Endothelial cell of umbilical vein (primary cell): ENCODE data around the gene ACTR1A. TPM values are rescaled to one million over a fixed set of nuclear protein-coding genes. Genes with fewer than 3 reads are reported as not detected.

Source experiments
- BruUV-seq: library from RNA; stranded (reverse); fragments of 400-500 nt; replicated peaks from 2 replicates; lab custom pipeline; 2021; lab: Mats Ljungman, UMichigan
- CTCF ChIA-PET: fragments of 300-600, 350-600 bp; sonication (Branson Sonifier 250); formaldehyde crosslinking; loops from one replicate; lab custom pipeline; 2021; ENCODE audit warnings: antibody characterized with exemption, inconsistent platforms; lab: Charles Lee
- POLR2A ChIA-PET: fragments of 300-600, 350-600 bp; sonication (Branson Sonifier 250); formaldehyde crosslinking; loops from one replicate; lab custom pipeline; 2021; ENCODE audit warnings: antibody characterized with exemption, inconsistent platforms; lab: Charles Lee
- DNase-seq: peaks from one replicate; pipeline ENCODE4 v3.0.0-alpha.2; 2011; ENCODE audit warnings: low read depth, low spot score
- FAIRE-seq: peaks from 2 replicates; lab custom pipeline; 2011; peaks lifted over from hg19 to GRCh38; lab: Jason Lieb, UNC
- H2AFZ ChIP-seq: 2 replicates; pipeline ENCODE4 v1.6.0; 2012; ENCODE audit warnings: low read depth, low read length, control low read depth, inconsistent platforms
- H3K27ac ChIP-seq: 2 replicates; pipeline ENCODE4 v1.5.1; 2011; ENCODE audit warnings: low read depth, mild to moderate bottlenecking, control low read depth, low read length, moderate library complexity; ENCODE audit not compliant: insufficient read depth
- H3K27me3 ChIP-seq, 2 experiments: 2 replicates each; pipeline versions ENCODE4 v1.6.0 to v1.6.1; 2011; ENCODE audit warnings: low read length in 2 of 2, mixed read lengths in 1 of 2; ENCODE audit not compliant: control insufficient read depth in 2 of 2, insufficient read depth in 2 of 2
- H3K36me3 ChIP-seq, 2 experiments: 2 replicates in 1 of 2; 3 replicates in 1 of 2; pipeline ENCODE4 v1.5.1; 2011; ENCODE audit warnings: low read length in 2 of 2, mild to moderate bottlenecking in 1 of 2, moderate library complexity in 1 of 2; ENCODE audit not compliant: control insufficient read depth in 2 of 2, insufficient read depth in 2 of 2; ENCODE audit errors: extremely low read depth in 1 of 2
- H3K4me1 ChIP-seq: 3 replicates; pipeline ENCODE4 v1.5.1; 2011; ENCODE audit warnings: mild to moderate bottlenecking, low read length; ENCODE audit not compliant: control insufficient read depth, insufficient read depth; ENCODE audit errors: extremely low read depth
- H3K4me2 ChIP-seq: 2 replicates; pipeline ENCODE4 v1.6.1; 2011; ENCODE audit warnings: low read length, control low read depth, mixed read lengths; ENCODE audit not compliant: insufficient read depth
- H3K4me3 ChIP-seq, 3 experiments: fragments of 200-600 bp in 1 of 3; sonication (generic), shearing (Covaris generic) in 1 of 3; replicated peaks in 1 of 3; 2 replicates each; pipeline ENCODE4 v1.5.1; 2011 to 2016; ENCODE audit warnings: control low read depth in 3 of 3, low read length in 3 of 3, mild to moderate bottlenecking in 2 of 3, inconsistent platforms in 1 of 3, low read depth in 1 of 3, moderate library complexity in 1 of 3; ENCODE audit not compliant: insufficient read depth in 1 of 3
- H3K79me2 ChIP-seq: 2 replicates; pipeline ENCODE4 v1.6.0; 2012; ENCODE audit warnings: low read length, inconsistent platforms; ENCODE audit not compliant: control insufficient read depth, insufficient read depth
- H3K9ac ChIP-seq: replicated peaks from 2 replicates; pipeline ENCODE3; 2011; ENCODE audit warnings: low read length, control low read depth; ENCODE audit not compliant: insufficient read depth; ENCODE audit errors: extremely low read depth
- H3K9me1 ChIP-seq: replicated peaks from 3 replicates; pipeline ENCODE4 v1.6.0; 2011; ENCODE audit warnings: mild to moderate bottlenecking, low read length; ENCODE audit not compliant: control insufficient read depth, insufficient read depth; ENCODE audit errors: extremely low read depth
- H3K9me3 ChIP-seq: replicated peaks from 2 replicates; pipeline ENCODE4 v1.5.1; 2012; ENCODE audit warnings: low read length, inconsistent platforms; ENCODE audit not compliant: control insufficient read depth, insufficient read depth
- H4K20me1 ChIP-seq: replicated peaks from 2 replicates; pipeline ENCODE3; 2011; ENCODE audit warnings: mild to moderate bottlenecking, low read length; ENCODE audit not compliant: control insufficient read depth, insufficient read depth; ENCODE audit errors: extremely low read depth
- EZH2 ChIP-seq: IDR thresholded peaks from 2 replicates; pipeline ENCODE4 v1.6.1; 2012; ENCODE audit warnings: borderline replicate concordance, low read depth, mild to moderate bottlenecking, moderate library complexity, low read length, inconsistent platforms; ENCODE audit not compliant: severe bottlenecking
- FOS ChIP-seq: IDR thresholded peaks from 2 replicates; pipeline ENCODE4 v1.6.1; 2011; ENCODE audit warnings: mild to moderate bottlenecking, low read length, moderate library complexity, borderline replicate concordance; ENCODE audit not compliant: insufficient read depth
- GATA2 ChIP-seq: IDR thresholded peaks from 2 replicates; pipeline ENCODE4 v1.7.0; 2011; ENCODE audit warnings: low read depth, mild to moderate bottlenecking, moderate library complexity, mixed read lengths, low read length; ENCODE audit not compliant: insufficient read length, insufficient read depth
- JUN ChIP-seq: IDR thresholded peaks from 2 replicates; pipeline ENCODE4 v1.6.1; 2011; ENCODE audit warnings: borderline replicate concordance, low read depth; ENCODE audit not compliant: insufficient read length, insufficient read depth
- MYC ChIP-seq: IDR thresholded peaks from one replicate; pipeline ENCODE4 v1.6.1; 2011; ENCODE audit warnings: mild to moderate bottlenecking, low read depth, low read length
- POLR2A ChIP-seq: IDR thresholded peaks from 2 replicates; pipeline ENCODE4 v1.6.1; 2012; ENCODE audit warnings: low read depth, mild to moderate bottlenecking, control low read depth, low read length
- POLR2AphosphoS5 ChIP-seq: IDR thresholded peaks from 2 replicates; pipeline ENCODE4 v1.6.1; 2012; ENCODE audit warnings: low read depth, mild to moderate bottlenecking, control low read depth, low read length, moderate library complexity; ENCODE audit not compliant: insufficient read depth
- dilution Hi-C: fragments of 300-500 bp; cut with MboI; formaldehyde crosslinking; loops from one replicate; pipeline ENCODE4 v1.15.0; 2019; ENCODE audit warnings: low sequenced_read_pairs; ENCODE audit not compliant: extremely low pct_ligation_motif_present
- intact Hi-C: fragments of 100-400 bp; cut with micrococcal nuclease; formaldehyde crosslinking; loops from one replicate; pipeline ENCODE4 v1.10.0; 2022
- polyA plus RNA-seq, 4 experiments: library from polyadenylated mRNA; depleted of rRNA in 3 of 4; stranded (reverse) in 3 of 4; unstranded in 1 of 4; fragments of >200 nt; gene quantifications; 2 replicates each; pipeline versions ENCODE4 v1.2.1 to v1.2.3, GENCODE V29; 2011 to 2012; ENCODE audit warnings: missing spikeins in 1 of 4
- total RNA-seq: library from RNA; stranded (reverse); gene quantifications from 2 replicates; pipeline ENCODE4 v1.2.3, GENCODE V29; 2021
- TF ChIP-seq, protein P1 (sequence below), 2 donors: IDR thresholded peaks; 1 replicate in 1 of 2; 2 replicates in 1 of 2; pipeline ENCODE4 v1.5.1; 2011; ENCODE audit warnings: low read length in 2 of 2, mild to moderate bottlenecking in 2 of 2, moderate library complexity in 2 of 2, control low read depth in 1 of 2, inconsistent platforms in 1 of 2, low read depth in 1 of 2; ENCODE audit not compliant: insufficient read depth in 1 of 2; ENCODE audit errors: extremely low read depth in 1 of 2
- TF ChIP-seq, protein P2 (sequence below): IDR thresholded peaks from 2 replicates; pipeline ENCODE4 v1.6.1; 2011; ENCODE audit not compliant: insufficient read depth, insufficient read length

Gene ACTR1A
- total and polyA plus RNA-seq, 2 donors (not counting 3 experiments of a cell fraction or from before 2014, with no cell fraction given), result 155 to 164 TPM

GRCh38 chr10:102493771-102494170 is 8.7 kb downstream of the ACTR1A start:
- ChIA-PET CTCF (interaction anchor here (1.2 kb wide), 1 partner anchor 90 kb away, joined by 5 read pairs; no protein-coding TSS in a partner anchor), POLR2A (no interaction called here)
- intact Hi-C loops (no loop called here), dilution Hi-C loops (no loop called here)
- H3K36me3 ChIP-seq, result peaks cover 7 to 9% of the 10 kb centered on the region in 2 experiments
- DNase-seq, result no peak
- H3K9ac ChIP-seq, result no peak overlapping the region
- no peaks in the 10 kb centered on the region for H3K4me1 ChIP-seq
- no peak overlapping the region for H3K4me2 ChIP-seq
- no peak for FAIRE-seq
- no peak overlapping the region for H3K4me3 ChIP-seq
- H3K79me2 ChIP-seq, result peaks cover 77% of the 10 kb centered on the region
- no peaks in the 10 kb centered on the region for H3K9me1 ChIP-seq
- no peak overlapping the region for H2AFZ ChIP-seq
- BruUV-seq, result no TSS peak
- H4K20me1 ChIP-seq, result peaks cover 11% of the 10 kb centered on the region
- TF ChIP-seq, protein P1, sequence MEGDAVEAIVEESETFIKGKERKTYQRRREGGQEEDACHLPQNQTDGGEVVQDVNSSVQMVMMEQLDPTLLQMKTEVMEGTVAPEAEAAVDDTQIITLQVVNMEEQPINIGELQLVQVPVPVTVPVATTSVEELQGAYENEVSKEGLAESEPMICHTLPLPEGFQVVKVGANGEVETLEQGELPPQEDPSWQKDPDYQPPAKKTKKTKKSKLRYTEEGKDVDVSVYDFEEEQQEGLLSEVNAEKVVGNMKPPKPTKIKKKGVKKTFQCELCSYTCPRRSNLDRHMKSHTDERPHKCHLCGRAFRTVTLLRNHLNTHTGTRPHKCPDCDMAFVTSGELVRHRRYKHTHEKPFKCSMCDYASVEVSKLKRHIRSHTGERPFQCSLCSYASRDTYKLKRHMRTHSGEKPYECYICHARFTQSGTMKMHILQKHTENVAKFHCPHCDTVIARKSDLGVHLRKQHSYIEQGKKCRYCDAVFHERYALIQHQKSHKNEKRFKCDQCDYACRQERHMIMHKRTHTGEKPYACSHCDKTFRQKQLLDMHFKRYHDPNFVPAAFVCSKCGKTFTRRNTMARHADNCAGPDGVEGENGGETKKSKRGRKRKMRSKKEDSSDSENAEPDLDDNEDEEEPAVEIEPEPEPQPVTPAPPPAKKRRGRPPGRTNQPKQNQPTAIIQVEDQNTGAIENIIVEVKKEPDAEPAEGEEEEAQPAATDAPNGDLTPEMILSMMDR (IDR thresholded peaks at IDR 0.05; ENCODE audit: extremely low read depth in 1 of 2, insufficient read depth in 1 of 2, low read depth in 1 of 2, low read length in 2 of 2), result no peak
- TF ChIP-seq POLR2AphosphoS5 (no peak), JUN (no peak), FOS (no peak), MYC (no peak), EZH2 (no peak), GATA2 (no peak), POLR2A (no peak)
- TF ChIP-seq, protein P2, sequence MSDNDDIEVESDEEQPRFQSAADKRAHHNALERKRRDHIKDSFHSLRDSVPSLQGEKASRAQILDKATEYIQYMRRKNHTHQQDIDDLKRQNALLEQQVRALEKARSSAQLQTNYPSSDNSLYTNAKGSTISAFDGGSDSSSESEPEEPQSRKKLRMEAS, result no peak
- no peak overlapping the region for H3K27ac ChIP-seq
- H3K27me3 ChIP-seq, result no peaks in the 10 kb centered on the region
- H3K9me3 ChIP-seq, result no peaks in the 10 kb centered on the region
